Measurements from ENCODE around the gene FGB.

The FGB gene

GRCh38 chr4:154562697-154563254 is at the start of gene FGB:
Gene FGB (plus strand): TSS chr4:154563011. CDS start chr4:154563019, 8 bp downstream.
- no peak within 1 kb of the TSS for H3K4me3 Mint-ChIP-seq
- DNase-seq (ENCODE audit: low spot score): no peak
- no peak within 1 kb of the TSS for H3K27ac Mint-ChIP-seq
- no peaks in the 10 kb centered on the region for H3K4me1 Mint-ChIP-seq (ENCODE audit: low read depth)
- peaks cover 4% of the 10 kb centered on the region for H3K27me3 Mint-ChIP-seq (ENCODE audit: low read depth)
- H3K36me3 Mint-ChIP-seq (ENCODE audit: low read depth): no peaks in the 10 kb centered on the region
- no peaks in the 10 kb centered on the region for H3K9me3 Mint-ChIP-seq

DNA sequence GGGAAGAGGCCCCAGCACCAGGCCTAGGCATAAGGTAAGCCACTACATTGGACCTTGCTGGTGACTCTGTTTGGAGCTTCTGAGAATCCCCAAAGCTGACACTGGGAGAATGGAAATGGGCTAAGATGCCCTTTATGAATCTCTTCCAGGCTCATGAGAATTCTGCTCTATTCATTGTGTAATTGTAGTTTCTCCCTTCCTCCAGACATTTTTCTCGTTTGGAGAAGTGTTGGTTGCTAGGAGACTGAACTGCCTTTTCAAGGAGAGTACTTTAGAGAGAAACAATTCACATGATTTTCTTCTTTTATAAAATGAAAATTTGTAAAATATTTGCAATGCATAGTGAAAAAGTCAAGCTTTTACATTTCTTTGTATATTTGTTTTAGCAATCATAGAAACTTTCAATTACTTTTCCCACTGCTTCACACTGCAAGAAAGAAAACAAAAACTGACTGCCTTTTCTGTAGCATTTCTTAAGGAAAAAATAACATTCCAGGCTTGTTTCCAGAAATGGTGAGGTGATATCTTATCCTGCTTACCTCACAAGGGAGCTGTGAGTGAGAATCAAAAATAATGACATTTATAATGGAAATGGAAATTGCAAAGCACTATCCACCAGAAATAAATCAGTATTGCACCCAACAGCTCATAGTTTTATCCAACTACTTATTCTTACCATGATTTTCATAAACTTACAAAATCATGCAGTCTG is 46.3 kb upstream of the FGB start:
- Mint-ChIP-seq H3K9me3 (no peaks in the 10 kb centered on the region), H3K4me1 (ENCODE audit: low read depth) (no peaks in the 10 kb centered on the region), H3K27me3 (ENCODE audit: low read depth) (peaks cover 29% of the 10 kb centered on the region), H3K4me3 (no peak overlapping the region), H3K36me3 (ENCODE audit: low read depth) (no peaks in the 10 kb centered on the region), H3K27ac (no peak overlapping the region)
- DNase-seq (ENCODE audit: low spot score): no peak

DNA sequence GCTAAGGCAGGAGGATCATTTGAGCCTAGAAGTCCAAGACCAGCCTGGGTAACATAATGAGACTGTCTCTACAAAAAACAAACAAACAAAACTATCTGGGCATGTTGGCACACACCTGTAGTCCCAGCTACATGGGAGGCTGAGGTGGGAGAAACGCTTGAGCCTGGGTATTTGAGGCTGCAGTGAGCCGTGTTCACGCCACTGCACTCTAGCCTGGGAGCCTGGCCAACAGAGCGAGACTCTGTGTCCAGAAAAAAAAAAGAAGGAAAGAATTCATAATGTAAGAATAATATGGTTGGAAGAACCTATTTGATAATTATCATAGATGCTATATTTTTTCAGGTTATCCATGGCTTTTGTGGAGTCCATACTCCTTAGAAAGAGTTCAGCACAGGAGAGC is 45.2 kb upstream of the FGB start:
- no peak overlapping the region for H3K27ac Mint-ChIP-seq
- DNase-seq (ENCODE audit: low spot score): no peak
- no peaks in the 10 kb centered on the region for H3K36me3 Mint-ChIP-seq (ENCODE audit: low read depth)
- no peak overlapping the region for H3K4me3 Mint-ChIP-seq
- H3K4me1 Mint-ChIP-seq (ENCODE audit: low read depth): no peaks in the 10 kb centered on the region
- no peaks in the 10 kb centered on the region for H3K9me3 Mint-ChIP-seq
- peaks cover 29% of the 10 kb centered on the region for H3K27me3 Mint-ChIP-seq (ENCODE audit: low read depth)

- H3K36me3 Mint-ChIP-seq (ENCODE audit: low read depth): no peaks in the 10 kb centered on the region
- H3K27me3 Mint-ChIP-seq (ENCODE audit: low read depth): peaks cover 22% of the 10 kb centered on the region
- no peaks in the 10 kb centered on the region for H3K9me3 Mint-ChIP-seq
- DNase-seq (ENCODE audit: low spot score): no peak
- no peak overlapping the region for H3K4me3 Mint-ChIP-seq
- H3K27ac Mint-ChIP-seq: no peak overlapping the region
- H3K4me1 Mint-ChIP-seq (ENCODE audit: low read depth): no peaks in the 10 kb centered on the region
These were observed 43.6 kb upstream of the FGB start for GRCh38 chr4:154519214-154519613.

GRCh38 chr4:154521607-154522006 is 41.2 kb upstream of the FGB start:
- H3K36me3 Mint-ChIP-seq (ENCODE audit: low read depth): no peaks in the 10 kb centered on the region
- H3K4me1 Mint-ChIP-seq (ENCODE audit: low read depth): no peaks in the 10 kb centered on the region
- H3K9me3 Mint-ChIP-seq: no peaks in the 10 kb centered on the region
- H3K27me3 Mint-ChIP-seq (ENCODE audit: low read depth): peaks cover 21% of the 10 kb centered on the region
- H3K27ac Mint-ChIP-seq: no peak overlapping the region
- no peak for DNase-seq (ENCODE audit: low spot score)
- no peak overlapping the region for H3K4me3 Mint-ChIP-seq

DNA sequence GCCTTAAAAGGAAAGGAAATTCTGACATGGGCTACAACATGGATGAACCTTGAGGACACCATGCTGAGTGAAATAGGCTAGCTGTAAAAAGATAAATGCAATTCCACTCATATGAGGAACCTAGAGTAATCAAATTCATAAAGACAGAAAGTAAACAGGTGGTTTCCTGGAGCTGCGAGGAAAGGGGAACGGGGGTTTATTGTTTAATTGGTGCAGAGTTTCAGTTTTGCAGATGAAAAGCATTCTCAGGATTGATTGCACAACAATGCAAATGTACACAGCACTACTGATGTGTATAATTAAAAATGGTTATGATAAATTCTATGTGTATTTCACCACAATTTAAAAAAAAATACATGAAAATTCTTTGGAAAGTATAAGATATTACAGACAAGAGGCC is 36.7 kb upstream of the FGB start:
- Mint-ChIP-seq H3K4me3 (no peak overlapping the region), H3K27ac (no peak overlapping the region), H3K36me3 (ENCODE audit: low read depth) (no peaks in the 10 kb centered on the region), H3K9me3 (no peaks in the 10 kb centered on the region), H3K4me1 (ENCODE audit: low read depth) (no peaks in the 10 kb centered on the region), H3K27me3 (ENCODE audit: low read depth) (peaks cover 18% of the 10 kb centered on the region)
- DNase-seq (ENCODE audit: low spot score): no peak

GRCh38 chr4:154527308-154527707 is 35.5 kb upstream of the FGB start:
- H3K27ac Mint-ChIP-seq: no peak overlapping the region
- H3K4me1 Mint-ChIP-seq (ENCODE audit: low read depth): no peaks in the 10 kb centered on the region
- peaks cover 18% of the 10 kb centered on the region for H3K27me3 Mint-ChIP-seq (ENCODE audit: low read depth)
- no peaks in the 10 kb centered on the region for H3K36me3 Mint-ChIP-seq (ENCODE audit: low read depth)
- no peak overlapping the region for H3K4me3 Mint-ChIP-seq
- no peak for DNase-seq (ENCODE audit: low spot score)
- H3K9me3 Mint-ChIP-seq: no peaks in the 10 kb centered on the region

DNA sequence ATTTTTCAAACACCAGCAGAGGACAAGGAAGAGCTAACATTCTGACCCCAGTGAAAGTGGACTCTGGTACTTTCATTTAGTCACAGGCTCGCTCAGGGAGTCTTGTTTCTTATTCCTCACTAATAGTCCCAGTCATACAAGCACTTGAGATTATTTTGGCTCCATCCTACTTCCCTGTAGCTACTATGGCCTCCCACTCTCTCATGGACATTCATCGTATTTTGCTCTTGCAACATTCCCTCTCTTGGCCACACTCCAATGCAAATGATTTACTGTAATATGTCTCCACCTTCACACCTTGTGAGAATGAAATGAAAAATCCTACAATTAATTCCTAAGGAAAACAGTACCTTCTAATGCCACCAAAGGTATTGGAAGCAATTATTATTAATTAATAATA is 33.9 kb upstream of the FGB start:
- no peak for DNase-seq (ENCODE audit: low spot score)
- Mint-ChIP-seq H3K4me3 (no peak overlapping the region), H3K4me1 (ENCODE audit: low read depth) (no peaks in the 10 kb centered on the region), H3K9me3 (no peaks in the 10 kb centered on the region), H3K27ac (no peak overlapping the region), H3K36me3 (ENCODE audit: low read depth) (no peaks in the 10 kb centered on the region), H3K27me3 (ENCODE audit: low read depth) (peaks cover 18% of the 10 kb centered on the region)

DNA sequence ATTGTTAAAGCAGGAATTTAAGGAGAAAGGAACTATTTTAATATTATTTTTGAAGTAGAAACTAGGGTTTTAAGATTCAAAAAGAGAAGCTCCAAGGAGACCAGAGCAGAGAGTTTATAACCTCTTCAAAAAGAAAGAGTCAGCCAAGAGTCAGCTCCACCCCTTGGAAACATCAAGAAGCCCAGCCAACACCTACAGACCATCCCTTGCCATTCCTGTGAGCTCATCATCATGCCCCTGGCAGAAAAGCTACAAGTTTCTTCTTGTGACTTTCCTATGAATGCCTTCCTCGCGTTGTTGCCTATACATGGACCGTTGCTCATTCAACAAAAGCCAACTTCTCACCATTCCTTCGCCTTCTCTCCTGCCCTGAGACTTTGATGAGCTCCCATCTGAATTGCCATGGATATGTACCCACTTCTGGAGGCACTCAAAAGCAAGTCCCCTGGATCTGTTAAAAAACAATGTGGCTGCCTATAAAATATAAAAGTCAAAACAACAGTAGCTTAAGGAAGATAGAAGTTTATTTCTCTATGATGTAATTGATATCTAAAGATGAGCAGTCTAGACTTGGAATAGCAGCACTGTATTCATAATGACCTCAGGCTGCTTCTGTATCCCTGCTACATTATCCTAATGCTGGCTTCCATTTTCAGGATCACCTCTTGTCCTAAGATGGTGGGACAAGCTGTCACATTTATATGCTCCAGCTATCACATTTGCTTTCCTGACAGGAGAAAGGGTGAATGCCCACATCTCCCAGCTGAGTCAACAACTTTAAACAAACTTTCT is 32.9 kb upstream of the FGB start:
- Mint-ChIP-seq H3K27ac (no peak overlapping the region), H3K27me3 (ENCODE audit: low read depth) (peaks cover 18% of the 10 kb centered on the region), H3K9me3 (no peaks in the 10 kb centered on the region), H3K36me3 (ENCODE audit: low read depth) (no peaks in the 10 kb centered on the region), H3K4me3 (no peak overlapping the region), H3K4me1 (ENCODE audit: low read depth) (no peaks in the 10 kb centered on the region)
- no peak for DNase-seq (ENCODE audit: low spot score)

- Mint-ChIP-seq H3K4me3 (no peak overlapping the region), H3K9me3 (no peaks in the 10 kb centered on the region), H3K4me1 (ENCODE audit: low read depth) (no peaks in the 10 kb centered on the region), H3K27ac (no peak overlapping the region), H3K36me3 (ENCODE audit: low read depth) (peaks cover 15% of the 10 kb centered on the region), H3K27me3 (ENCODE audit: low read depth) (peaks cover 6% of the 10 kb centered on the region)
- no peak for DNase-seq (ENCODE audit: low spot score)
These were observed 28.5 kb upstream of the FGB start for GRCh38 chr4:154534296-154534695.

- peaks cover 56% of the 10 kb centered on the region for H3K36me3 Mint-ChIP-seq (ENCODE audit: low read depth)
- no peak overlapping the region for H3K27ac Mint-ChIP-seq
- no peak for DNase-seq (ENCODE audit: low spot score)
- H3K9me3 Mint-ChIP-seq: no peaks in the 10 kb centered on the region
- H3K4me3 Mint-ChIP-seq: no peak overlapping the region
- H3K27me3 Mint-ChIP-seq (ENCODE audit: low read depth): no peaks in the 10 kb centered on the region
- H3K4me1 Mint-ChIP-seq (ENCODE audit: low read depth): peaks cover 3% of the 10 kb centered on the region
These were observed 20.4 kb upstream of the FGB start for GRCh38 chr4:154542271-154542879.

DNA sequence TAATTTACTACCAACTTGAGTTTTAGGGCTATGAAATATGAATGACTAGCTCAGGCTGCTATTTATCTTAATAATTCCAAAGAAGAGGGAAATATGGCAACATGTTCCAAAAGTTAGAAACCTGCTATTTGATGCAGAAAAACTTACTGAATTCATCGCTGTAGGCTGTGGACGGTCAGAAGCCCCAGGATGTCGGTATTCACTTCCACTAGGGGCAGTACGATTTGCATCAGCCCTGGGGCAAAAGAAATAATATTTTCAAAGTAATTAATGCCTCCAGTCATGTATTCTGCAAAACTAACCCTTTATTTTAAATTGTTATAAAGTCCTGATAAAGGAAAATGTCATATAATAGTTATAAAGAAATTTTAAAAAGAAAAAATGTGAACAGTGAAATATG is 17.1 kb upstream of the FGB start:
- Mint-ChIP-seq H3K27me3 (ENCODE audit: low read depth) (no peaks in the 10 kb centered on the region), H3K36me3 (ENCODE audit: low read depth) (peaks cover 43% of the 10 kb centered on the region), H3K4me3 (no peak overlapping the region)

DNA sequence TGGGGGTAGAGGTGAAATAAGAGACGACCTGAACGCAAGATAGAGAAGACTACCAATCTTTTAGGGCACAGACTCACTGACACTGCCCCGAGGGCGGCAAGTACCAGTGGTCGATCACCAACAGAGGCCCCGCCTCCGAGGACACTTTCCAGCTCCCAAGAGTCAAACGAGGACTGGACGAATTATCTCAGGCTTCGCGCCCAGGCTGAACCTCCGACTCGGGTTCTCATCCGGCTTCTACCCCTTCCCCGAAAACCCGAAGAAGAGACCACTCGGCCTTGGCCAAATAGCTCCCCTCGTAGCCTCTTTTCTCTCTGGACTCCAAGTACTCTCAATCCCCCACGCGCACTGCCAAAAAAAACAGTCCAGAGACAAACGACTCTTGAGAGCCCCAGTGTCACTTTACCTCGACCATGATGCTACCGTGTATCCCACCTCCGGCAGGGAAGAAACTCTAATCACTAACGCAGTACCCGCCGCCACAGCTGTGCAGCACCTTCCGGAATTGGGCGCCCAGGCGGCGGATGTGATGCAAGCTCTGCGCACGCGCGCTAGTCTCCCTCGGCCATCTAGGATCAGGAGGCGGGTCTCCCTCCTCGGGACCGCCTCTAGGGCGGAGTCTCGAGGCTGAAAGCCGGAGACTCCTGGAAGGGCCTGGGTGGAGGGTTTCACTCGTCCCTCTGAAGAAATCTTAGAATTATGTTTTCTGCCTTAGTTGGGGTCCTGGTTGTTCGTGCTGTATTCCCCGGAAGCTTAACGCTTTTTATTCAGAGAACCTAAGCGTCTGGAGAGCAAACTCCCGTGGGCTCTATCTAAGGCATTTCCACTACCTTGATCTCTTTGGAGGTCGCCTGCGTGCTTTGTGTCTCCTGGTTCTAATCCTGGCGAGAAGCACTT is 12.7 kb upstream of the FGB start, which contains the start of gene PLRG1:
PLRG1 (minus strand) TSS at position 507 of the 897 bp plus-strand sequence; CDS start at position 415, 92 bp downstream.
- Mint-ChIP-seq H3K9me3 (no peaks in the 10 kb centered on the region), H3K27me3 (ENCODE audit: low read depth) (no peaks in the 10 kb centered on the region), H3K27ac (peak within 1 kb of the TSS; percentile 99), H3K36me3 (ENCODE audit: low read depth) (peaks cover 15% of the 10 kb centered on the region), H3K4me1 (ENCODE audit: low read depth) (peaks cover 17% of the 10 kb centered on the region), H3K4me3 (peak within 1 kb of the TSS; percentile 98)
- peak; percentile 96 for DNase-seq (ENCODE audit: low spot score)

More for the DNA sequence above, 17.1 kb upstream of the FGB start:
- Mint-ChIP-seq H3K4me1 (ENCODE audit: low read depth) (peaks cover 12% of the 10 kb centered on the region), H3K9me3 (no peaks in the 10 kb centered on the region), H3K27ac (no peak overlapping the region)
- DNase-seq (ENCODE audit: low spot score): no peak
